Measurements from ENCODE around the gene FERD3L.

Gene FERD3L

GRCh38 chr7:19139706-19140327 is 5.4 kb downstream of the FERD3L start:
- no peak overlapping the region for H3K9ac ChIP-seq (ENCODE audit: low read length)
- peaks cover 53% of the 10 kb centered on the region for H3K27me3 ChIP-seq (ENCODE audit: control insufficient read depth, insufficient read depth, low read length)
- H3K36me3 ChIP-seq (ENCODE audit: control insufficient read depth, insufficient read depth, low read length), result no peaks in the 10 kb centered on the region

GRCh38 chr7:19133886-19134285 is 11.3 kb downstream of the FERD3L start:
- Histone ChIP-seq H3K4me3 (ENCODE audit: low read depth, low read length) (no peak overlapping the region), H3K36me3 (ENCODE audit: control insufficient read depth, insufficient read depth, low read length) (no peaks in the 10 kb centered on the region), H3K27me3 (ENCODE audit: control insufficient read depth, insufficient read depth, low read length) (no peaks in the 10 kb centered on the region), H3K9ac (ENCODE audit: low read length) (no peak overlapping the region), H3K9me3 (ENCODE audit: control insufficient read depth, insufficient read depth, low read depth, low read length) (no peaks in the 10 kb centered on the region), H3K4me1 (ENCODE audit: control insufficient read depth, insufficient read depth, low read length) (no peaks in the 10 kb centered on the region), H3K27ac (ENCODE audit: low read depth, low read length) (no peak overlapping the region)

More at GRCh38 chr7:19139706-19140327, 5.4 kb downstream of the FERD3L start:
- no peaks in the 10 kb centered on the region for H3K4me1 ChIP-seq (ENCODE audit: control insufficient read depth, insufficient read depth, low read length)
- no peak overlapping the region for H3K27ac ChIP-seq (ENCODE audit: low read depth, low read length)
- no peaks in the 10 kb centered on the region for H3K9me3 ChIP-seq (ENCODE audit: control insufficient read depth, insufficient read depth, low read depth, low read length)
- no peak overlapping the region for H3K4me3 ChIP-seq (ENCODE audit: low read depth, low read length)

- Histone ChIP-seq H3K36me3 (ENCODE audit: control insufficient read depth, insufficient read depth, low read length) (no peaks in the 10 kb centered on the region), H3K27me3 (ENCODE audit: control insufficient read depth, insufficient read depth, low read length) (no peaks in the 10 kb centered on the region), H3K9ac (ENCODE audit: low read length) (no peak overlapping the region), H3K27ac (ENCODE audit: low read depth, low read length) (no peak overlapping the region), H3K9me3 (ENCODE audit: control insufficient read depth, insufficient read depth, low read depth, low read length) (no peaks in the 10 kb centered on the region), H3K4me1 (ENCODE audit: control insufficient read depth, insufficient read depth, low read length) (no peaks in the 10 kb centered on the region), H3K4me3 (ENCODE audit: low read depth, low read length) (no peak overlapping the region)
These were observed 11.8 kb downstream of the FERD3L start for GRCh38 chr7:19133390-19133789.

GRCh38 chr7:19128856-19129255 is 16.4 kb downstream of the FERD3L start:
- Histone ChIP-seq H3K4me3 (ENCODE audit: low read depth, low read length) (no peak overlapping the region), H3K9ac (ENCODE audit: low read length) (no peak overlapping the region), H3K27ac (ENCODE audit: low read depth, low read length) (no peak overlapping the region), H3K9me3 (ENCODE audit: control insufficient read depth, insufficient read depth, low read depth, low read length) (no peaks in the 10 kb centered on the region), H3K27me3 (ENCODE audit: control insufficient read depth, insufficient read depth, low read length) (peaks cover 5% of the 10 kb centered on the region; the same call in 1 of the 2 replicates), H3K4me1 (ENCODE audit: control insufficient read depth, insufficient read depth, low read length) (no peaks in the 10 kb centered on the region), H3K36me3 (ENCODE audit: control insufficient read depth, insufficient read depth, low read length) (no peaks in the 10 kb centered on the region)

GRCh38 chr7:19121977-19122588 is 23.1 kb downstream of the FERD3L start:
- Histone ChIP-seq H3K27ac (ENCODE audit: low read depth, low read length) (no peak overlapping the region), H3K9me3 (ENCODE audit: control insufficient read depth, insufficient read depth, low read depth, low read length) (no peaks in the 10 kb centered on the region), H3K27me3 (ENCODE audit: control insufficient read depth, insufficient read depth, low read length) (peaks cover 48% of the 10 kb centered on the region), H3K4me1 (ENCODE audit: control insufficient read depth, insufficient read depth, low read length) (peaks cover 25% of the 10 kb centered on the region), H3K9ac (ENCODE audit: low read length) (no peak overlapping the region), H3K4me3 (ENCODE audit: low read depth, low read length) (no peak overlapping the region), H3K36me3 (ENCODE audit: control insufficient read depth, insufficient read depth, low read length) (no peaks in the 10 kb centered on the region)

GRCh38 chr7:19119870-19120486 is 25.2 kb downstream of the FERD3L start:
- Histone ChIP-seq H3K27ac (ENCODE audit: low read depth, low read length) (no peak overlapping the region), H3K27me3 (ENCODE audit: control insufficient read depth, insufficient read depth, low read length) (peaks cover 67% of the 10 kb centered on the region)

GRCh38 chr7:19119372-19119771 is 25.8 kb downstream of the FERD3L start:
- Histone ChIP-seq H3K27me3 (ENCODE audit: control insufficient read depth, insufficient read depth, low read length) (peaks cover 73% of the 10 kb centered on the region), H3K27ac (ENCODE audit: low read depth, low read length) (no peak overlapping the region), H3K4me1 (ENCODE audit: control insufficient read depth, insufficient read depth, low read length) (peaks cover 25% of the 10 kb centered on the region), H3K9me3 (ENCODE audit: control insufficient read depth, insufficient read depth, low read depth, low read length) (no peaks in the 10 kb centered on the region), H3K9ac (ENCODE audit: low read length) (no peak overlapping the region), H3K4me3 (ENCODE audit: low read depth, low read length) (peak overlapping the region; percentile 68), H3K36me3 (ENCODE audit: control insufficient read depth, insufficient read depth, low read length) (no peaks in the 10 kb centered on the region)

More at GRCh38 chr7:19119870-19120486, 25.2 kb downstream of the FERD3L start:
- no peak overlapping the region for H3K4me3 ChIP-seq (ENCODE audit: low read depth, low read length)
- H3K4me1 ChIP-seq (ENCODE audit: control insufficient read depth, insufficient read depth, low read length), result peaks cover 25% of the 10 kb centered on the region
- no peaks in the 10 kb centered on the region for H3K9me3 ChIP-seq (ENCODE audit: control insufficient read depth, insufficient read depth, low read depth, low read length)
- no peaks in the 10 kb centered on the region for H3K36me3 ChIP-seq (ENCODE audit: control insufficient read depth, insufficient read depth, low read length)
- H3K9ac ChIP-seq (ENCODE audit: low read length), result no peak overlapping the region

GRCh38 chr7:19118636-19119371 is 26.4 kb downstream of the FERD3L start:
- Histone ChIP-seq H3K27ac (ENCODE audit: low read depth, low read length) (no peak overlapping the region), H3K9ac (ENCODE audit: low read length) (peak overlapping the region; percentile 59), H3K27me3 (ENCODE audit: control insufficient read depth, insufficient read depth, low read length) (peaks cover 79% of the 10 kb centered on the region), H3K9me3 (ENCODE audit: control insufficient read depth, insufficient read depth, low read depth, low read length) (no peaks in the 10 kb centered on the region), H3K4me3 (ENCODE audit: low read depth, low read length) (peak overlapping the region; percentile 68), H3K4me1 (ENCODE audit: control insufficient read depth, insufficient read depth, low read length) (peaks cover 25% of the 10 kb centered on the region), H3K36me3 (ENCODE audit: control insufficient read depth, insufficient read depth, low read length) (no peaks in the 10 kb centered on the region)

GRCh38 chr7:19117870-19118608 is 27.2 kb downstream of the FERD3L start:
- Histone ChIP-seq H3K27me3 (ENCODE audit: control insufficient read depth, insufficient read depth, low read length) (peaks cover 87% of the 10 kb centered on the region), H3K9ac (ENCODE audit: low read length) (peak overlapping the region; percentile 59), H3K9me3 (ENCODE audit: control insufficient read depth, insufficient read depth, low read depth, low read length) (no peaks in the 10 kb centered on the region), H3K27ac (ENCODE audit: low read depth, low read length) (no peak overlapping the region), H3K4me1 (ENCODE audit: control insufficient read depth, insufficient read depth, low read length) (peaks cover 23% of the 10 kb centered on the region), H3K4me3 (ENCODE audit: low read depth, low read length) (peak overlapping the region; percentile 68), H3K36me3 (ENCODE audit: control insufficient read depth, insufficient read depth, low read length) (no peaks in the 10 kb centered on the region)

- Histone ChIP-seq H3K36me3 (ENCODE audit: control insufficient read depth, insufficient read depth, low read length) (no peaks in the 10 kb centered on the region), H3K9ac (ENCODE audit: low read length) (peak within 1 kb of the TSS; percentile 68), H3K4me1 (ENCODE audit: control insufficient read depth, insufficient read depth, low read length) (peaks cover 26% of the 10 kb centered on the region), H3K9me3 (ENCODE audit: control insufficient read depth, insufficient read depth, low read depth, low read length) (no peaks in the 10 kb centered on the region), H3K4me3 (ENCODE audit: low read depth, low read length) (peak within 1 kb of the TSS; percentile 68), H3K27ac (ENCODE audit: low read depth, low read length) (no peak within 1 kb of the TSS), H3K27me3 (ENCODE audit: control insufficient read depth, insufficient read depth, low read length) (peaks cover 94% of the 10 kb centered on the region)
These were observed 27.9 kb downstream of the FERD3L start, which contains the start of gene TWIST1 for GRCh38 chr7:19117091-19117869. Gene TWIST1, minus strand, starts transcription at chr7:19117636. Its CDS starts 315 bp downstream, at chr7:19117321.

All from HUES6 (cell line).